Bronchial epithelial cell (primary cell): ENCODE results near the gene TBL1X. TPM values are rescaled to one million over a fixed set of nuclear protein-coding genes. Genes with fewer than 3 reads are reported as not detected.

Experiments
- DNase-seq: peaks from one replicate; pipeline ENCODE4 v3.0.0-alpha.2; 2010; ENCODE audit warnings: low read depth
- FAIRE-seq: peaks from 2 replicates; lab custom pipeline; 2011; peaks lifted over from hg19 to GRCh38; lab: Jason Lieb, UNC
- H3K27me3 ChIP-seq: 2 replicates; pipeline ENCODE4 v1.5.1; 2011; ENCODE audit warnings: low read length; ENCODE audit not compliant: control insufficient read depth, insufficient read depth
- H3K36me3 ChIP-seq: 2 replicates; pipeline ENCODE4 v1.5.1; 2011; ENCODE audit warnings: low read length; ENCODE audit not compliant: control insufficient read depth, insufficient read depth
- H3K4me3 ChIP-seq: 2 replicates; pipeline ENCODE4 v1.5.1; 2011; ENCODE audit warnings: mild to moderate bottlenecking, low read depth, low read length, control low read depth
- total RNA-seq: library from RNA; depleted of rRNA; stranded (reverse); fragments of >200 nt; gene quantifications from 2 replicates; pipeline ENCODE4 v1.2.1, GENCODE V29; 2014
- TF ChIP-seq, protein P1 (sequence below): IDR thresholded peaks from 2 replicates; pipeline ENCODE4 v1.5.1; 2011; ENCODE audit warnings: mild to moderate bottlenecking, moderate library complexity, low read length, control low read depth, inconsistent platforms; ENCODE audit not compliant: insufficient read depth, severe bottlenecking

TBL1X gene
- total RNA-seq, 1 donor from 2014 or later, result 14.2 TPM

DNA sequence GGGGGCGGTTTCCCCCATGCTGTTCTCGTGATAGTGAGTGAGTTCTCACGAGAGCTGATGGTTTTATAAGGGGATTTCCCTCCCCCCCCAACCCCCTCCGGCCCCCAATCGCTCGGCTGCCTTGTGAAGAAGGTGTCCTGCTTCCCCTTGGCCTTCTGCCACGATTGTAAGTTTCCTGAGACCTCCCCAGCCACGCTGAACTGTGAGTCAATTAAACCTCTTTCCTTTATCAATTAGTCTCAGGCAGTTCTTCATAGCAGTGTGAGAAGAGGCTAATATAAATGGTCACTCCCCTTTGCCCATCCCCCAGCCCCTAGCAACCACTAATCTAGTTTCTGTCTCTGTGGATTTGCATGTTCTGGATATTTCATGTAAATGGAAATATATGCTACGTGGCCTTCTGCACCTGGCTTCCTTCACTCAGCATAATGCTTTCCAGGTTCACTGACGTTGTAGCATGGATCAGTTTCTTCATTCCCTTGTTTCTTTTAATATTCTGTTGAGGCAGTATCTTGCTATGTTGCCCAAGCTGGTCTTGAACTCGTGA lies 284.4 kb downstream of the TBL1X start:
- Histone ChIP-seq H3K36me3 (no peaks in the 10 kb centered on the region), H3K4me3 (no peak overlapping the region), H3K27me3 (no peaks in the 10 kb centered on the region)
- no peak for FAIRE-seq
- TF ChIP-seq, protein P1, sequence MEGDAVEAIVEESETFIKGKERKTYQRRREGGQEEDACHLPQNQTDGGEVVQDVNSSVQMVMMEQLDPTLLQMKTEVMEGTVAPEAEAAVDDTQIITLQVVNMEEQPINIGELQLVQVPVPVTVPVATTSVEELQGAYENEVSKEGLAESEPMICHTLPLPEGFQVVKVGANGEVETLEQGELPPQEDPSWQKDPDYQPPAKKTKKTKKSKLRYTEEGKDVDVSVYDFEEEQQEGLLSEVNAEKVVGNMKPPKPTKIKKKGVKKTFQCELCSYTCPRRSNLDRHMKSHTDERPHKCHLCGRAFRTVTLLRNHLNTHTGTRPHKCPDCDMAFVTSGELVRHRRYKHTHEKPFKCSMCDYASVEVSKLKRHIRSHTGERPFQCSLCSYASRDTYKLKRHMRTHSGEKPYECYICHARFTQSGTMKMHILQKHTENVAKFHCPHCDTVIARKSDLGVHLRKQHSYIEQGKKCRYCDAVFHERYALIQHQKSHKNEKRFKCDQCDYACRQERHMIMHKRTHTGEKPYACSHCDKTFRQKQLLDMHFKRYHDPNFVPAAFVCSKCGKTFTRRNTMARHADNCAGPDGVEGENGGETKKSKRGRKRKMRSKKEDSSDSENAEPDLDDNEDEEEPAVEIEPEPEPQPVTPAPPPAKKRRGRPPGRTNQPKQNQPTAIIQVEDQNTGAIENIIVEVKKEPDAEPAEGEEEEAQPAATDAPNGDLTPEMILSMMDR, result no peak
- DNase-seq, result no peak

DNA sequence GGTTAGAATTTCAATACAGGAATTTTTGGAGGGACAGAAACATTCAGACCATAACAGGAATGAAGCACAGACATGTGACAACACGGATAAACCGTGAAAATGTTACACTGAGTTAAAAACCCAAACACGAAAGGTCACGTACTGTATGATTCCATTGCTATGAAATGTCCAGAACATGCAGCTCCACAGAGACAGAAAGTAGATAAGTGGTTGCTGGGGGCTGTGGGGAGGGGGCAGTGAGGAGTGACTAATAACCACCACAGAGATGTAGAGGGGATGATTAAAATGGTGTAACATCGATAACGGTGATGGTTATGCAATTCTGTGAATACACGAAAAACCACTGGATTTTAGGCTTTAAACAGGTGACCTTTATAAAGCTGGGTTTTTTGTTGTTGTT lies 292.5 kb downstream of the TBL1X start:
- no peaks in the 10 kb centered on the region for H3K27me3 ChIP-seq
- no peak overlapping the region for H3K4me3 ChIP-seq
- H3K36me3 ChIP-seq, result no peaks in the 10 kb centered on the region
- TF ChIP-seq, protein P1, result no peak
- FAIRE-seq (no peak), DNase-seq (no peak)

DNA sequence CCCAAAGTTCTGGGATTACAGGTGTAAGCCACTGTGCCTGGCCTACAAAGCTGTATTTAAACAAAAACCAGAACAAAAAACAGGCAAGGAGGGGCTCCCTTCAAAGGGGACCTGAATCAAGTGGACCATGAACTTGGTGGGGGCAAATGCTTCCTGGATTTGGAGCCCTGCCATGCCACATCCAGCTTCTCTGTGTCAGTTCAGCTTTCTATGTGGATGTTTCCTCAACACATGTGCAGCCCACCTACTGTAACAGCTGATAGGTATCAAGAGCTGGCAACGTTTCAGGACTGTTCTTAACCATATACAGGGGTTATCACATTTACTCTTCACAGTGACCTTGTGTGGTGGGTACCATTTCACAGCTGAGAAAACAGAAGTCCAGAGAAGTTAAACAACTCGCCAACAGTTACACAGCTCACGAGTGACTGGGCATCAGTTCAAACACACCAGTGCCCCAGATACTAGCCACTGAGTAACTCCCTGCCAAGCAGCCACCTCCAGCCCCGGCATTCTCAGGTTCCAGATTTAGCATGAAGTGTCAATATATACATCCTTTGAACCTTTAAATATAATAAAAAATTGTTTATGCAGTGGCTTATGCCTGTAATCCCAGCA lies 293.3 kb downstream of the TBL1X start:
- Histone ChIP-seq H3K27me3 (no peaks in the 10 kb centered on the region), H3K36me3 (no peaks in the 10 kb centered on the region), H3K4me3 (no peak overlapping the region)
- FAIRE-seq (peak; percentile 60), DNase-seq (no peak)
- TF ChIP-seq, protein P1, result no peak

DNA sequence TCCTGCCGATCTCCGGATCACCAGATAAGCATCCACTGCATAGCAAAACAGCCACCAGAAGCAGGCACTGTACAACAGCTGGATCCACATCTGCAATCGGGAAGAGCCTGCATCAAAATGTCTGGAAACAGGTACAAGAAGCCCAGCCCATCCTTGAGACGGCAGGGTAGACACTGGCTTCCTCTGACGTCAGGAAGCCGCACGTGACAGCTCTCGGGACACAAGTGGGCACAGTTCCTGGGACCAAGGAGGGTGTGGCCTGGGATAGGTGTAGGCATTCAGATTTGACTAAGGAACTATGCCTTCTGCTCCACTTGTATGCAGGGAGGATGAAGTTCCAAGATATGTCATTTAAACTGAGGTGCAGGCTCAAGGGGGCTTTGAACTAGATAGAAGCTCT lies 294.5 kb downstream of the TBL1X start:
- Histone ChIP-seq H3K27me3 (no peaks in the 10 kb centered on the region), H3K36me3 (no peaks in the 10 kb centered on the region), H3K4me3 (no peak overlapping the region)
- no peak for DNase-seq
- TF ChIP-seq, protein P1, result no peak
- no peak for FAIRE-seq

DNA sequence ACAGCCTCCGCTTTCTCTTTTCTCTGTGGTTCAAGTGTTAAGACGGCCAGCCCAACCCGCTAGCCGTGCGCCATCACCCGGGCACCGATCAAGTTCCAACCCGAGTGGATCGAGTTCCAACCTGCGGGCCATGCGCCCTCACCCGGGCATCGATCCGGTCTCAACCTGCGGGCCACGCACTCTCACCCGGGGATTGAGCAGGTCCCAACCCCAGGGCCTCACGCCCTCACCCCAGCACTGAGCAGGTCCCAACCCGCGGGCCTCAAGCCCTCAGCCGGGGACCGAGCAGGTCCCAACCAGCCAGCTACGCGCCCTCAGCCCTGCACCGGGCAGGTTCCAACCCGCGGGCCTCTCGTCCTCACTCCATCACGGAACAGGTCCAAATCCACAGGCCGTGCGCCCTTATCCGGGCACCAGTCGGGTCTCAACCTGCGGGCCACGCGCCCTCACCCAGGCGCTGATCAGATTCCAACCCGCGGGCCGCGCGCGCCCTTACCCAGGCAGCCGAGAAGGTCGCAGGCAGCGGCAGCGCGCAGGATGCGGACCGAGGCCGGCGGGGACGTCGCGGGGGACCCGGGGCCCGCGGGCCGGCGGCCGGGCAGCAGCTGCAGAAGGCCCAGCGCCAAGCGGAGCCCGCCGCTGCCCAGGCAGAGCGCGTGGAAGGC lies 300.3 kb downstream of the TBL1X start:
- FAIRE-seq, result no peak
- H3K4me3 ChIP-seq, result no peak overlapping the region
- TF ChIP-seq, protein P1, result no peak
- no peaks in the 10 kb centered on the region for H3K36me3 ChIP-seq
- peak; percentile 19 for DNase-seq
- no peaks in the 10 kb centered on the region for H3K27me3 ChIP-seq
